ENCODE data around the gene BTBD2. TPM values are rescaled to one million over a fixed set of nuclear protein-coding genes. Genes with fewer than 3 reads are reported as not detected.
A peak's percentile ranks its signal among the peaks of the same experiment; 100 is the strongest.
"Not testable (repeated sequence)": the region's sequence is repeated elsewhere in the genome, so short reads cannot be mapped to it uniquely, and the experiment has no call there.

Gene BTBD2
- total RNA-seq, 1 donor from 2014 or later = 61.7 TPM

GRCh38 chr19:2039959-2040646 is 24.6 kb upstream of the BTBD2 start:
- DNase-seq (ENCODE audit: low read depth, low spot score) = no peak

- no peak for DNase-seq (ENCODE audit: low read depth, low spot score)
These were observed 23.8 kb upstream of the BTBD2 start for GRCh38 chr19:2039089-2039958.

- DNase-seq (ENCODE audit: low read depth, low spot score) = no peak
These were observed 23.0 kb upstream of the BTBD2 start for GRCh38 chr19:2038284-2039088.

GRCh38 chr19:2037651-2038255 is 22.2 kb upstream of the BTBD2 start:
- no peak for DNase-seq (ENCODE audit: low read depth, low spot score)

GRCh38 chr19:2036424-2036823 is 20.9 kb upstream of the BTBD2 start:
- no peak for DNase-seq (ENCODE audit: low read depth, low spot score)

GRCh38 chr19:2035590-2035991 is 20.1 kb upstream of the BTBD2 start:
- no peak for DNase-seq (ENCODE audit: low read depth, low spot score)

GRCh38 chr19:2034729-2035589 is 19.4 kb upstream of the BTBD2 start:
- no peak for DNase-seq (ENCODE audit: low read depth, low spot score)

GRCh38 chr19:2034253-2034652 is 18.7 kb upstream of the BTBD2 start:
- DNase-seq (ENCODE audit: low read depth, low spot score) = not testable (repeated sequence)

GRCh38 chr19:2033825-2034159 is 18.3 kb upstream of the BTBD2 start:
- no peak for DNase-seq (ENCODE audit: low read depth, low spot score)

- DNase-seq (ENCODE audit: low read depth, low spot score) = no peak
These were observed 17.8 kb upstream of the BTBD2 start for GRCh38 chr19:2033115-2033824.

GRCh38 chr19:2032296-2032941 is 16.9 kb upstream of the BTBD2 start:
- peak; percentile 68 for DNase-seq (ENCODE audit: low read depth, low spot score)

- DNase-seq (ENCODE audit: low read depth, low spot score) = no peak
These were observed 11.8 kb upstream of the BTBD2 start for GRCh38 chr19:2027361-2027760.

GRCh38 chr19:2026770-2027169 is 11.3 kb upstream of the BTBD2 start:
- no peak for DNase-seq (ENCODE audit: low read depth, low spot score)

GRCh38 chr19:2022289-2022688 is 6.8 kb upstream of the BTBD2 start:
- no peak for DNase-seq (ENCODE audit: low read depth, low spot score)

- DNase-seq (ENCODE audit: low read depth, low spot score) = no peak
These were observed 6.1 kb upstream of the BTBD2 start for GRCh38 chr19:2021453-2022140.

GRCh38 chr19:2018752-2019151 is 3.2 kb upstream of the BTBD2 start:
- no peak for DNase-seq (ENCODE audit: low read depth, low spot score)

GRCh38 chr19:2016041-2016807 is 710 bp upstream of the BTBD2 start:
- no peak for DNase-seq (ENCODE audit: low read depth, low spot score)

All from pulmonary artery endothelial cell (primary cell).